ENCODE measurements around the gene ATP8A2.

Gene ATP8A2

GRCh38 chr13:25384758-25385410 lies 13.1 kb downstream of the ATP8A2 start:
- no peak for DNase-seq

GRCh38 chr13:25391932-25392331 lies 20.2 kb downstream of the ATP8A2 start:
- DNase-seq, result no peak

- no peak for DNase-seq
These were observed 22.8 kb downstream of the ATP8A2 start for GRCh38 chr13:25394402-25395060.

- no peak for DNase-seq
These were observed 26.0 kb downstream of the ATP8A2 start for GRCh38 chr13:25397763-25398162.

- no peak for DNase-seq
These were observed 29.2 kb downstream of the ATP8A2 start for GRCh38 chr13:25400925-25401324.

GRCh38 chr13:25401958-25402357 lies 30.2 kb downstream of the ATP8A2 start:
- no peak for DNase-seq

GRCh38 chr13:25406377-25406776 lies 34.6 kb downstream of the ATP8A2 start:
- DNase-seq, result no peak

- DNase-seq, result no peak
These were observed 38.2 kb downstream of the ATP8A2 start for GRCh38 chr13:25409938-25410337.

GRCh38 chr13:25415241-25415640 lies 43.5 kb downstream of the ATP8A2 start:
- no peak for DNase-seq

- no peak for DNase-seq
These were observed 45.8 kb downstream of the ATP8A2 start for GRCh38 chr13:25417535-25417934.

- DNase-seq, result no peak
These were observed 48.4 kb downstream of the ATP8A2 start for GRCh38 chr13:25420161-25420560.

GRCh38 chr13:25421612-25422011 lies 49.8 kb downstream of the ATP8A2 start:
- no peak for DNase-seq

- DNase-seq, result no peak
These were observed 50.4 kb downstream of the ATP8A2 start for GRCh38 chr13:25422153-25422552.

GRCh38 chr13:25423831-25424230 lies 52.1 kb downstream of the ATP8A2 start:
- DNase-seq, result no peak

GRCh38 chr13:25429466-25429865 lies 57.7 kb downstream of the ATP8A2 start:
- no peak for DNase-seq

GRCh38 chr13:25432691-25433090 lies 60.9 kb downstream of the ATP8A2 start:
- DNase-seq, result no peak

GRCh38 chr13:25440061-25440460 lies 68.3 kb downstream of the ATP8A2 start:
- DNase-seq, result peak in 1 of 2 donors; percentile 3

GRCh38 chr13:25446261-25446660 lies 74.5 kb downstream of the ATP8A2 start:
- no peak for DNase-seq

GRCh38 chr13:25447396-25447795 lies 75.6 kb downstream of the ATP8A2 start:
- DNase-seq, result no peak

- no peak for DNase-seq
These were observed 82.1 kb downstream of the ATP8A2 start for GRCh38 chr13:25453850-25454365.

- no peak for DNase-seq
These were observed 83.4 kb downstream of the ATP8A2 start for GRCh38 chr13:25455146-25455545.

GRCh38 chr13:25457566-25457965 lies 85.8 kb downstream of the ATP8A2 start:
- DNase-seq, result no peak

GRCh38 chr13:25462301-25463125 lies 90.7 kb downstream of the ATP8A2 start:
- no peak for DNase-seq

- no peak for DNase-seq
These were observed 91.7 kb downstream of the ATP8A2 start for GRCh38 chr13:25463496-25463895.
